ENCODE data around the gene ENTPD1.

ENTPD1 gene

DNA sequence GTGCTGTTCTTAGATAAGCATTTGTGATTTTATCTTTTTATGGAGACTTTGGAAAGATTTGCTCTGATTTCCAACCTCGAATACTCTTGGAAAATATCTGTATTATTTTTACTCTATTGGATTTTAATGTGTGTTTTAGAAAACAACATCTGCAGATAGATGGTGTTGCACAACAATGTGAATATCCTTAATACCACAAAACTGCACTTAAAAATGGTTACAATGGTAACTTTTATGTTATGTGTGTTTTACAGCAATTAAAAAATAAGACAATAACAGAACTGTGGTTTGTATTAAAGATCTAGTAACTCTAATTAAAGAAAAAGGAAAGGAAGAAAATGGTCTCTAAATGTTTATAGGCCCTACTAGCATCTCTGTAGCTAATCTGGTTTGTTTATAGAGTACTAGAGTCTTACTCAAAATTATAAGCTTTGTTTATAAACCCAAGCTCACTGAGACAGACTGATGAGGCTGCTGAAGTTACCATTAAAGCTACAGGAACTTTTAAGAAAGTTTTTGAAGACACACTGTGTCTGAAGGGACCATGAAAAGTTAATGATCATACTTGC is 77.2 kb downstream of the ENTPD1 start:
- DNase-seq = no peak

- no peak for DNase-seq
Observed at GRCh38 chr10:95834406-95834805, 78.4 kb downstream of the ENTPD1 start.

- no peak for DNase-seq
Observed at GRCh38 chr10:95835149-95835860, 79.3 kb downstream of the ENTPD1 start.

- no peak for DNase-seq
Observed at GRCh38 chr10:95835911-95836310, 79.9 kb downstream of the ENTPD1 start.

- no peak for DNase-seq
Observed at GRCh38 chr10:95836610-95837355, 80.8 kb downstream of the ENTPD1 start.

DNA sequence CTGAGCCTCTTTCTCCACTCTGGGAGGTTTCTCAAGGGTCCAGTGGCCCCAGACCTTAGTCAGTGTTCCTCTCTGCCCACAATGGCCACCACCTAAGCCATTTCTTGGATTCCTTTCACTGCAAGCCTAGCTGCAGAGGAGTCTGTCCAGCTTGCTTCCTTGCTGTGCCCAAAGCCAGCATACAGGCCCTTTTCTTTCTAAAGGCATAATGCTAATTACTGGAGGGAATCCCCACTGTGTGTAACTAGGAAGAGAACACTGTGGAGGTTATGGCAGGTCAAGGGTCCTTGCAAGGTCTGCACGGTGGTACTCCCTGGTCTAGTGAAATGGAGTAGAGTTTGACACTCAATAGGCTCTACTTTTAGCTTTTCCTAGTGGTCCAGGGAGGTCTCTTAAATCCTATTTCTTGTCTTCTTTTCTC is 81.4 kb downstream of the ENTPD1 start:
- no peak for DNase-seq

DNA sequence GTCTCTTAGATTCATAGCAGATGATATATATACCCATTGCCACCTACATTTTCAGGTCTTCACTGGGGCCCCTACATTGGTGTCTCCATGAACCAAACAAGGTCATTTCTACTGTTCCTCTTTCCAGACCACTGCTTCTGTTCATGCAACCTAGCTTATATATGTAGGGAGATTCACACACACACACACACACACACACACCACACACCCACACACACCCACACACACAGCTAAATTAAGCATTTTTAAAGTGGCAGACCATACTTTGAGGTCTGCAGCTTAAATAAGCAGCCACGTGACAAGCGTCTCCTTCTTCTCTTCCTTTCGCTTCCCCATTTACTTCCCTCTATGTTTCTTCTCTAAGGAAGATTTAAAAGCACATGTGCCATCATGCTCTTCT is 81.8 kb downstream of the ENTPD1 start:
- no peak for DNase-seq

- no peak for DNase-seq
Observed at GRCh38 chr10:95840121-95840520, 84.2 kb downstream of the ENTPD1 start.

- no peak for DNase-seq
Observed at GRCh38 chr10:95840681-95841080, 84.7 kb downstream of the ENTPD1 start.

DNA sequence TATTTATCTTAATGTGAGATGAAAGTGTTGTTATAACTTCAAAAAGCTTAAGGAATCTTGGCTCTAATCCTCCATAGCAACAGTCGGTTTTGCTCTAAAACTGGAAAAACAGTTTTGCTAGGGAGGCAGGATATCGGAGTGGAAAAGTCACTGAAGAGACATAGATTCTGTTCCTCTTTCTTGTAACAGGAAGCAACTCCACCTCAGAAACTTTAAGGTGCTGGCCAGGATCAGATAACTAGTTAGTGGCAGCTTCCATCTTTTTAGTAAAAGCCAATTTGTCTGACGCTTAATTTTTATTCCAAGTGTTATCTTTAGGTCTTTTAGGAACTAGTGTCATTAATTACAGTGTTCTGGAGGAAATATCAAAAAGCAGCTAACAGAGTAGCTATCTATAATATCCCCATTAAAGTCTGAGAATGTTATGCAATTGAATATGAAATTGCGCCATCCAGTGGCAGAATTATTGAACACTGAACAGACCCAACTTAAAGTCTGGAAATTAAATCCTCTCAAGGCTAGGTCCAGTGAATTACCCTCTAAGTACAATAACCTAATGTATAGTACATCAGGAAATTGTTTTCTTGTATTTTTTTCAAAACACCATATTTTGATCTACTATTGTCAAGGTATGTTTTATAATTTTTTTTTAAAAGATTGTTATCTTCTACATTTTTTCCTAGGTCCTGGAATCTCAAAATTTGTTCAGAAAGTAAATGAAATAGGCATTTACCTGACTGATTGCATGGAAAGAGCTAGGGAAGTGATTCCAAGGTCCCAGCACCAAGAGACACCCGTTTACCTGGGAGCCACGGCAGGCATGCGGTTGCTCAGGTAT is 85.9 kb downstream of the ENTPD1 start:
- peak; percentile 84 for DNase-seq

DNA sequence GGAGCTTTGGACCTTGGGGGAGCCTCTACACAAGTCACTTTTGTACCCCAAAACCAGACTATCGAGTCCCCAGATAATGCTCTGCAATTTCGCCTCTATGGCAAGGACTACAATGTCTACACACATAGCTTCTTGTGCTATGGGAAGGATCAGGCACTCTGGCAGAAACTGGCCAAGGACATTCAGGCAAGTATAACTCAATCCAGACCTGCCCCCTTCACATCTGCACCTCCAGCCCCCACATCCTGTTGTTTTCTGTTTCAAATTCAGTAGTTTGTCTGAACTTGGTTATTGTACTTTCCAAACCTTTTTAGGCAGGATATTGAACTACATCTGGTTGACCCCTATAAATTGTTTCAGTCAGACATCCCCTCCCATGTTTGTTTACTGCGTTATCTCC is 89.4 kb downstream of the ENTPD1 start:
- DNase-seq = no peak

DNA sequence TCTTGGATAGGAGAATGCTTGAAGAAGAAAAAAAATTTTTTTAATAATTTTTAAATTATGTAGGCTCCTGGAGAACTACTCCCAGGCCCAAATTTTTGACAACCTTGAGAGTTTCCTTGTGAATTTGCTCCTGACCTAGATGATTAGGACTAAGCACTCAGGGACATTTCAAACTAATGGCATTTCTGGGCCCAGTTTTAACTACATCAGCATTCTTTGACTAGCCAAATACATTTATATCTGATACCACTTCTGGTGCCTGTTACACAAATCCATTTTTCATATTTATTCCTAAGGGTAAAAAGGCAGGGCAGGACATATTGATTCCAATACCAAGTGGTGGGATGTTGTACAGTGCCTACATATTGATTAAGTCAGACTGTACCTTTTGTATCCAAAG is 91.0 kb downstream of the ENTPD1 start:
- DNase-seq = no peak

GRCh38 chr10:95848841-95849240 is 92.9 kb downstream of the ENTPD1 start:
- no peak for DNase-seq

DNA sequence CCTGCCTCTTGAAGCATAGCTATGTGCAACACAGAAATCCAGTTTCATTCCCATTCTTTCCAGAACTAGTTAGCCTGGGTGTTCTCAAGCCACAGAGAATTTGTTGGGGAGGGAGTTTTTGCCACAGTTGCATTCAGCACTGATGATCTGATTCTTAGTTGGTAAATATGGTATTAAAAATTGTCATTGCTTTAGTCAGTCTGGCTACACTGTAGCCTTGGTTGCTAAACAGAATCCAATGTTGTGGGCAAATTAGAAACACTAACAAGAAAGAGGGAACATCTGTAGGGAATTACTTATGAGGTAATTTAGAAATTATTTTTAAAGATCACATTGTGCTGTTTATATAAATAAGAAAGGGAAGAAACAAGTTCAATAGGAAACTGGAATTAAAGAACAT is 94.8 kb downstream of the ENTPD1 start:
- DNase-seq = no peak

DNA sequence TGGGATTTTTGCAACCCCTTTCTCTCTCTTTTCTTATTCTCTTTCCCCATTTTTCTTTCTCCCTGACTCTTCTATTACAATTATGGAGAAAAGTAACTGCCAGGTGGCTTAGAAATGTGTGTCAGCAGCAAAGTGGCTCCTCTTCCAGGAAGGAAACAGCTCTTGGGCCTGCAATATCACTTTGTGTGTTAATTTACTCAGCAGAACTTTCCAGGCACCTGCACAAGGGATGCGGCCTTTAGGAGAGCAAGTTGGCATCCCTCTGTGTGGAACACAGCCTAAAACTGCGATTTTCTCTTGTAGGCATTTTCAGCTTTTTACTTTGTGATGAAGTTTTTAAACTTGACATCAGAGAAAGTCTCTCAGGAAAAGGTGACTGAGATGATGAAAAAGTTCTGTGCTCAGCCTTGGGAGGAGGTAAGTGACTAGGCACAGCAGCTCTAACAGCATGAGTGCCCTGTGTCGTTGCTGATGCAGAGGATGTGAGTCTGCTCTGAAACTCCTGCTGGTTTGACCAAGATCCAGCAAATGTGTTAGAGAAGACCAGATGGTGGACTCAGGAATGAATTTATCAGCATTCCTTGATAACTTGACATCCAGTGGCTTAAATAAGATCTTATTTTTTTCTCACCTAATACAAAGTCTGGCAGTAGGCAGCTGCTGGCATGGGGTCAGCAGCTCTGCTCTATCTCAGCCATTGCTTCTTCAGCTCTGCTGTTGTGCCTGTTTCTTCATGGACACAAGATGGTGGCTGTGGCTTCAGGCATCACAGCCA is 104.4 kb downstream of the ENTPD1 start:
- DNase-seq = no peak

GRCh38 chr10:95861386-95861785 is 105.4 kb downstream of the ENTPD1 start:
- no peak for DNase-seq

DNA sequence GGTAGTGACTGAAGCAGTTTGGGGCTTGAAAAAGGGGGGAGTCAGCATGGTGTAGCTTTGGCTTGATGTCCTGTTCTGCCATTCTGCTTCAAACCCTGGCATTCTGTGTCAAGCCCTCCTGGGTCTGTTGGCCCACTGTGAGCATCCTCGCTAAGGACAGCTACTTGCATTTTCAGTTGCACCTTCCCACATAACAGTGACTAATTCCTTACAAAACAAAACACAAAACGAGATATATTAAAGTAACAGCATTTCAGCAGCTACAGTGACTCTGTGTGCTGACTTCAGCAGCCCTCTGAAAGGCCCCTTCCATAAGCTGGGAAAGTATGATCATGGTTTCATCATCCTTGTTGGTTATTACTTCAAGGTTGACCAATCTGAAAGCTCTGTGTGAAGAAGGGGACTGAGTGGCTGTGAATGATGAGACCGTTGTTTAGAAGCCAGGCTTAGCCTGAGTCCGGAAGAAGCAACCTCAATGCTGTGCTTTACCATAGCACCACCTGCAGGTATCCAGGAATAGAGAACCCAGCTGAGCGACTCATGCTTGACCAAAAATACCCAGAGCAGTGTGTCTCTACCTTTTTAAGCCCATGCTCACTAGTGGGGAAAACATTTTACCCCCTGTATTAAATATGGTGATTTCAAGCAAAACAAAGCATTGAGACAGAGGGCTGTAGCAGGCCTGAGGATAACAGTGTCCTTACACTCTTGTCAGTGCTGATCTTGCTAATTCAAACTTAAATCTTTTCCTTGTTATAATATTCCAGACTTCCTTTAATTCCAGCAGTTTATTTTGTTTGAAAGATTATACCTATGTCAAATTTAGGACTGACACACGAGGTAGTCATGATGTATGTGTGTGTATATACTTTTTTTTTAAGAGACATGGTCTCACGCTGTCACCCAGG is 109.2 kb downstream of the ENTPD1 start:
- DNase-seq = peak; percentile 81

DNA sequence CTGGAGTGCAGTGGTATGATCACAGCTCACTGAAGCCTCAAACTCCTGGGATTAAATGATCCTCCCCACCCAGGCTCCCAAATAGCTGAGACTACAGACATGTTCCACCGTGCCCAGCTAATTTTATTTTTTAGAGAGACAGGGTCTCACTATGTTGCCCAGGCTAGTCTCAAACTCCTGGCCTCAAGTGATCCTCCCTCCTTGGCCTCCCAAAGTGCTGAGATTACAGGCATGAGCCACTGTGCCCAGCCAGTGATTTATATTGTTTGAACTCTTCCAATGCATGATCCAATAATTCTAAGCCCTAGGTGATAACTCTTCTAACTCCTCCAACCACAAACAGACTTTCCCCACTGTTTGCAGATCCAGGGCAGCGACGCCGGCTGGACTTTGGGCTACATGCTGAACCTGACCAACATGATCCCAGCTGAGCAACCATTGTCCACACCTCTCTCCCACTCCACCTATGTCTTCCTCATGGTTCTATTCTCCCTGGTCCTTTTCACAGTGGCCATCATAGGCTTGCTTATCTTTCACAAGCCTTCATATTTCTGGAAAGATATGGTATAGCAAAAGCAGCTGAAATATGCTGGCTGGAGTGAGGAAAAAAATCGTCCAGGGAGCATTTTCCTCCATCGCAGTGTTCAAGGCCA is 110.0 kb downstream of the ENTPD1 start:
- DNase-seq = no peak

DNA sequence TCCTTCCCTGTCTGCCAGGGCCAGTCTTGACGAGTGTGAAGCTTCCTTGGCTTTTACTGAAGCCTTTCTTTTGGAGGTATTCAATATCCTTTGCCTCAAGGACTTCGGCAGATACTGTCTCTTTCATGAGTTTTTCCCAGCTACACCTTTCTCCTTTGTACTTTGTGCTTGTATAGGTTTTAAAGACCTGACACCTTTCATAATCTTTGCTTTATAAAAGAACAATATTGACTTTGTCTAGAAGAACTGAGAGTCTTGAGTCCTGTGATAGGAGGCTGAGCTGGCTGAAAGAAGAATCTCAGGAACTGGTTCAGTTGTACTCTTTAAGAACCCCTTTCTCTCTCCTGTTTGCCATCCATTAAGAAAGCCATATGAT is 110.5 kb downstream of the ENTPD1 start:
- DNase-seq = no peak

DNA sequence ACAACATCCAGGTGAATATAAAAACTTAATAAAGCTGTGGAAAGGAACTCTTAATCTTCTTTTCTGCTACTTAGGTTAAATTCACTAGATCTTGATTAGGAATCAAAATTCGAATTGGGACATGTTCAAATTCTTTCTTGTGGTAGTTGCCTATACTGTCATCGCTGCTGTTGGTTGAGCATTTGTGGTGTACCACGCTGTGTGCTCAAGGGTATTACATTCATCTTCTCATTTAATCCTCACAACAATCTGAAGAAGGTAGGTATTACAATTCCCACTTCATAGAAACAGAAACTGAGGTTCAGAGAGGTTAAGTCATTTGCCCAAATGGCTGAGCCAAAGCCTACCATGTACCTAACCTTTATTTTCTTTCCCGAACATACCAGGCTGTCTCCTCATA is 111.9 kb downstream of the ENTPD1 start:
- no peak for DNase-seq

GRCh38 chr10:95872158-95872711 is 116.3 kb downstream of the ENTPD1 start:
- DNase-seq = no peak

All from DMS53 (cell line).